GM19452 (cell line): ENCODE data around the gene ATRIP.

Experiments used
- ATAC-seq: cut with Tn5 transposase; IDR thresholded peaks from one replicate; pipeline ENCODE4 v1.9.1; 2021; ENCODE audit not compliant: unreplicated experiment

ATRIP gene

DNA sequence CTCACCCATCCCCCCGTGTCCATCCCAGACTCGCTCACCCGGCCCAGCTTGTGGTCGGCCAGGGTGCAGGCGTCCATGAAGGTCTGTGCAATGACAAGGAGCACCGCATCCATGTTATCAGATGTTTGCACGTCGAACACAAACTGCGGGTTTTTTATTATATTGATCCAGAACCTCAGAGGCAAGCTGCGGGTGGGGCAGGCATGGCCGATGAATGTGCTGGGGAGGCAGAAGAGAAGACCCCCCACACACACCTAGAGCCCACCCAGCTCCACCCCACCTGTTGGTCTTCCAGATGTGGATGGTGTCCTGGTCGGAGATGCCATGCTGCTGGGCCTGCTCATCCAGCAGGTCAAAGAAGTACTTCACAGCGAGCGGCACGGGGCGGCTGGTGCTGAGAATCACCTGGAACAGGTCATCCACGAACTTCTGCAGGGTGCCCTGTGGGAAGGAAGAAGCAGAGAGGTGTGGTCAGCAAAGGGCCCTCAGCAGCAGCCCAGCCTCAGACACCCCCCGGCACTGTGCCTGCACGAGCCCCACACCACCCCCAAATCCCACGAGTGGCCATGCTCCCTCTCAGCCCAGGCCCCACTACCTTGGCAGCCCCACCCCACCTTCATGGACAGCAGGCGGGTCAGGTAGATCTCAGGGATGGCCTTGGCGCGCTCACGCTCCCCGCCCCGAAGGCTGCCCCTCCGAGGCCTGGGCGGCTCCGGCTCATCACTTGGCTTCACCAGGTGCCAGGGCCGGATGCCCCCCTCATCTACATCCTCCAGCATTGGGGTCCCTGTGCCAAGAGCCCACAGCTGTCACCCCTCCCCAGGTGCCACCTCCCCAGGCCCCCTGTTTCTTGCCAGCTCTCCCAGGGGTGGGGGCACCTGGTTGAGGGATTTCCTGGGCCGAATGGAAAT is 37.0 kb upstream of the ATRIP start:
- ATAC-seq, result no peak

DNA sequence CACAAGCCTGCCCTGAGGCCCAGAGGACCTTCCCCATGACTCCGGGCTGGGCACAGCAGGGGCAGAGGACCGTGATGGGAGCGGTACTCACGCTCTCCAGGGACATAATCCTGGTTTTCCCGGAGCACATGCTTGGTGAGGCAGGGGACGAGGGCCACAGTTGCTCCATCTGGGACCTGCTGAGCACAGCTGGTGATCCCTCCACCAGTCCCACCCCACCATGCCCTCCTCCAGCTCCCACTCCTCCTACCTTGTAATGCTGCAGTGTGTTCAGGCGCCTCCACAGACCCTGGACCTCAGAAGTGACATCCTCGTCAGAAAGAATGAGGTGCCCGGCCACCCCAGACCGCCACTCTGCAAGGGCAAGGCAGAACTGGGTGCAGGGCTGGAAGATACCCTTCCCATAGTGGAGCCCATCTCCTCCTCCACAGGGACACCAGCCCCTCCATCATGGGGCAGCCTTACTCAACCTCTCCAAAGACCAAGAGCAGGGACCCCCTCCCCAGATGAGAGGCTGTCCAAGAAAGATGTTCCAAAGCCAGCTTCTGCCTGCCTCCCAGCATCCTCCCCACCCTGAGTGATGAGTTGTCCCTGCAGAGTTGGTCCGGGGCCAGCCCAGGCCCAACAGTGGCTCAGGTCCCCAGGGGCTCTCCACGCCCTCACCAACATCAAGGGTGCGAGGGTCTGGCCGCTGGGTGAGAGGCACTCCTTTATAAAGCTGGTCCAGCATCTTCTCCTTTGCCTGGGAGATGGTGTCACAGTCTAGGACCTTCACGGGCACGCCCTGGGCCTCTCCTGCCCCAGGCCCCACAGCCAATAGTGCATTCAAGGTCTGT is 36.1 kb upstream of the ATRIP start:
- ATAC-seq, result no peak

DNA sequence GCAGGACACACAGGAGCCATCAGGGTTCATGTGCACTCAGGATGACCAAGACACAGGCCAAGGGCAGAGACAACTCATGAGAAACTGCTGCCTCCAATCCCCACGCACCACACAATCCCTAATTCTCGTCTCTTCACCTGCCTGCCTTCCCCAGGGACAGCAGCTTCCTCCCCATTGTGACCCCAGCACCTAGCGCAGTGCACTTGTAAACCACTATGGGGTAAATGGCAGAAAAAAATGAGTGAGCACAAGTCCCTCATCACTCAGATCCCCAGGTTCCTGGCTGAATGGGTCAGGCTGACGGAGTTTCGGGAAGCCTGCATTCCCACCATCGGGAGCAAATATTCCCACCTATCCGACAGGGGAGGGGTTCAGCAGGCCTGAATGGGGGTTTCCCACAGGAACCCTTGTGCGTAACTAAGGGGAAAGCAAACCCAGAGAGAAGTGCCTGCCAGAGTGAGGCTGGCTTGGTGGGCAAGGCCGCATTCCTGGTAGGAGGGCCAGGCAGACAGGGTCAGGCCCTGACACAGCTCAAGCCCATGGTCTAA is 35.4 kb upstream of the ATRIP start:
- ATAC-seq, result no peak

DNA sequence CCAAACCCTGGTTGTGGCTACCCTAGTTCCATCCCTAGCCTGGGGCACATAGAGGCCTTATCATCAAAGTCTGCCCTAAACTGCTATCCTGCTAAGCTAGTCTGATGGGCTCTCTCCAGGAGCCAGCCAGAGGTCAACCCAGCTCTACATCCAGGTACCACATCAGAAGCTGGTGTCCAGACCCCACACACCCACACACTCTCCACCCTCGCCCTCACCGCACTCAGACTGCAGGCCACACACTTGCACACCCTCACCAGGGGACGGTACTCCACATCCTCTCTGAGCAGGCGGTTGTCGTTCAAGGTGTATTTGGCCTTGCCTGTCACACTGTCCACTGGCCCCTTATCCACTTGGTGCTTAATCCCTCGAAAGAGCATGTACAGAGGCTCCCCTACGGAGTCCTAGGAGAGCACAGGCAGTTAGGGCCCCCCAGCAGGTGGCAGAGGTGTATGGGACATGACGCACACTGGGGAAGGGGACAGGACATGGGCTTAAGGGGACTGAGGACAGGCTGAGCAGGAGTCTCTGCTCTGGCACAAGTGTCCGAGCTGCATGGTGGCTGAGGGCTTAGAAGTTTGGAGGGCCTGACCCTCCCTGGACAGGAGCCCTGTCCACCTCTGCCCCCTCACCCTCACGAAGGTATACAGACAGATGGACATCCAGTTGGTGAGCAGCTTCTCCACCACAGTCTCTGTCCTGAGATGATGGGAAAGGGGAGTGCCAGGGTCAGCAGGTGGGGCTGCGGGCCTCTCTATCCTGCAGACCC is 34.7 kb upstream of the ATRIP start:
- no peak for ATAC-seq

DNA sequence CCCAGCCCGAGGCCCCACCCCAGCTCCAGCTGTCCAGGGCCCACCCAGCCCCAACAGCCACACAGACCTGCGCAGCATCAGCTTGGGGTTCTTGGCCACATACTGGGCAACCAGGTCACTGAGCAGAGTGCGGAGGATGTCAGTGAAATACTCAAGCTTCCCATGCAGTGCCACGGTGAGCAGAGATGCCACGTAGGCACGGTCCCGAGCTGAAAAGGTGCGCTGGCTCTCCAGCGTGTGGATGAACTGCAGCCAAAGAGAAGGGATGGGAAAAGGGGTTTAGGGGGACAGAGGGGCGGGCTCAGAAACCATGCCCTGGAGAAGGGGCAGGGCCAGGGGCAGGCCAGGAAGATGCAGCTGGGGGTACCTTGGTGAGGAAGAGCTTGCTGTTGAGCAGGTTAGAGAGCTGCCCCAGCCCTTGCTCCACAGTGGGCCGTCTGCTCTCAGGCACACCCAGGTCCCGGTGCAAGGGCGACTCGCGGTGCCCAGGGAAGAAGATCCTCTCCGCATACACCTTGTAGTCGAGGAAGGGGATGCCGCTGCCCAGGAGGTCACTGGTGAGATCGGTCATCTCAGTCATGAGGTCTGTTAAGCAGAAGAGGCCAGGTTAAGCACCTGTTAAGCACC is 34.0 kb upstream of the ATRIP start:
- ATAC-seq, result no peak

DNA sequence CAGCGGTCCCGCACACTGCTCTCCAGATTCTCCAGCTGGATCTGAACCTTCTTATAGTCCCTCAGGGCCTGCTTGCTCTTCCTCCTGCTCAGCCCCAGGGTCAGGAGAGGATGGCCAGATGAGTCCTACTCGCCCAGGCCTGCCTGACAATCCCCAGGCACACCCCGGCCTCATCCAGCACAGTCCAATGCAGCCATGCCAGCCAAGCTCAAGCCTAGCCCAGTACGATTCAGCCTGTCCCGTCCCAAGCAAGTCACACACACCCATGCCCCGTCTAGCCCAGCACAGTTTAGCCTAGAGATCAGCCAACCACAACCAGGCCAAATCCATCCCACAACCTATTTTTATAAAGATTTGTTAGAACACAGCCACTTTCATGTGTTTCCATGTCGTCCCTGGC is 33.5 kb upstream of the ATRIP start:
- ATAC-seq, result no peak

DNA sequence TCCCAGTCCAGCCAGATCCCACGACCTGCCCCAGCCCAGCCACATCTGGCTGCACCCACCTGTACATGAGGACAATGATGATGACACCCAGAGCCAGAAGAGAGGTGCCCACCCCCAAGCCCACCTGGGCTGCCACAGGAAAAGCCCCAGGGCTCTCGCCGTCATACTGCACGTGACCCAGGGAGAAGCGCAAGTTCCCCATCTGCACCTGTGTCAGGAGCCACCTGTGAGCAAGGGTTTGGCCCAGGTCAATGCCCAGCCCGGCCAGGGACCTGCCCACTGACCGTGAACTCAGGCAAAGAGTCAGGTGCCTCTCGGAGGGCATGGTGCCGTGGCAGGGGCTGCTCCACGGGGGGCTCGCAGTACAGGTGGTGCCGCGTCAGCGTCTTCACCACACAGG is 32.9 kb upstream of the ATRIP start:
- ATAC-seq, result no peak

DNA sequence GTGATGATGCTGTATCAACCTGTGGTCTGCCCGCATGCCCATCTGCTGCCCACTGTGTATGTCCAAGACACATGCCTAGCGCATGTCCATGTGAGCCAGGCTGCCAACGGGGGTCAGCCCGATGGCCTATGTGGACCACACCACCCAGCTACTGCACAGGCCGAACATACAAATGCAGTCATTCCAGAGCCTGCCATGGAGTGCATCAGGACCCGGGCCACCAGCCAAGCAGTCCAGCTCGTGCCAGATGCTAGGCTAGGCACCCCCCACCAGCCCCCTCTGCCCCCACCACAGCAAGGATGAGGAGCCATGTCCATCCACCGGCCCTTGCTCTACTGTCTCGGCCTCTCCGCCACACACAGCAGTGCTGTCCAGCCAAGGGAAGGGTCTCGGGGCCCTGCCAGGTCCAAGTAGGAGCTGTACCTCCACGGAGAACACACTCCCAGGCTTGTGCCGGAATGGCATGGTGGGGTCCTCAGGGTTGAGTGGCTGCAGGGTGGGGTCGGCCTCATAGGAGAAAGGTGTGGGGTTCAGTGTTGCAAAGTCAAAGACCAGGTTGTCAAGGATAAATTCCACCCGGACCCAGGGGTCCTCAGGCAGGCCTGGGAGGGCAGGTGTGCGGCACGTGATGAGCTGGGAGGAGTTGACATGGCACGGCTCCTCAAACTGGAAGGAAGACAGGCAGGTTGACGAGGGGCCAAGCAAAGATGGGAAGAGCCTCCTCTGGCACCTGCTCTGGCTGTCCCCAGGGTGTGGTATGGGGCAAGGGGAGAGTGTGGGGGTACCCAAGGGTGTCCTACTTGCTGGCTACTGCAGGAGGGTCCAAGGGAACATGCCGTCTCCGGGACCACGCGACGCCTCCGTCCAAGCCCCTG is 31.9 kb upstream of the ATRIP start:
- ATAC-seq, result no peak

DNA sequence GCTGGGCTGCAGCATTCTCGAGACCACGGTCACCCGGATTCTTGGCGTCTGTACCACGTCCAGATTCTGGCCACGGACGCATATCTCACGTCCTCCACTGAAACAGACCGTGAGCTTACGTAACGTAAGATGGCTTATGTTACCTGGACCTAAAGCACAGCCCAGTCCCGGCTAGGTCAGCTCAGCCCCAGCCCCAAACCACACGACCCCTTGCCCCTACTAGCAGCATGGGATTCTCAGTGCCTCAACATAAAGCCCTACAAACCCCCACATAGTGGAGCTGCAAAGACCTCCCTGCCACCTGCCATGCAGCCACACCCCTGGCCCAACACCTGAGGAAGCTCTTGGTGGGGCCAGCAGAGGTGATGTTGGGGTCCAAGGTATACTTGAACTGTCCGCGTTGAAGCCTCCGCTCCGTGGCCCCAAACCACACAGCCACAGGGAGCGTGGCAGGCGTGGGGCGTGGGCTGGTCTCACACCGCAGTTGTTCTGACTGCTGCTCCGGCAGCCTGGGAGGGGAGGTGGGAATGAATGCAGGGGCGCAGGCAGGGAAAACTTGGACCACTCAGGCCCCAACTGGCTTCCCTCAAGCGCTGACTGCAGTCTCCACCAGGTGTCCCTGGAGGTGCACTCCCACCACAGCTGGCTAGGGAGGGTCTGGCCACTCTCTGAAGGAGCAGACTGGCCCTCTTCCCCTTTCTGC is 31.1 kb upstream of the ATRIP start:
- ATAC-seq, result no peak

DNA sequence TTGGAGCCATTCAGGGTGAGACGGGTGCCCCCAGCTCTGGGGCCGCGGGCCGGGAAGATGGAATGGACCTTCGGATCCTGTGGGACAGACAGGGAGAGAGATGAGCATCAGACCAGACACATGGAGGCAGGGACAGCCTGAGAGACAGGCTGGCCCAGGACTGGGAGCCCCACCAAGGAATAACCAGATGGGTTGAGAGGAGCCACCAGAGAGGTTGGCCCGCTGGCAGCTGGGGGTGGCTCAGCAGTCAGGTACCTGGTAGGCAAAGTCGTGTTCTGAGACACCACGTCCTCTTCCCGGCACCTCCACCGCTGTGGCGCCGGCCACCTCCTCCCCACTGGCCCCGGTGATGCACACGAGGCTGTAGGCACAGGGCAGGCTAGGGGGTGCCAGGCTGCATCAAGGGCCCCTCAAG is 30.4 kb upstream of the ATRIP start:
- no peak for ATAC-seq

DNA sequence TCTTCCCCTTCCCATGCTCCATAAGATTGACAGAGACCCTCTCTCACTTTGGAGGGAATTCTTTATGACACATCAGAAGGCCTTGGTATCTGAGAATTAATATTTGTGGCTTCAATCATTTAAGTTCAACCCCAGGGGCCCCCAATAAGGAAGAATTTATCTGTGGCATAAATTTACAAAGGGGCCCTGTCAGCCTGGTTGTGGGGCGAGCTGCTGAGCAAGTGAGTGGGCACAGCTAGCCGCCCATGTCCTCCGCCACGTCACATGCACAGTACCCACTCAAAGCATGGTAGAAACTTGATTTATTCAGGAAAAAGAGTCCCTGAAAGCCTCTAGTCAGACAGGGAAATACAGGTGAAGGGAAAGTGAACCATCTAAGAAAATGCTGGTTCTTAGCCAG is 30.0 kb upstream of the ATRIP start:
- no peak for ATAC-seq

DNA sequence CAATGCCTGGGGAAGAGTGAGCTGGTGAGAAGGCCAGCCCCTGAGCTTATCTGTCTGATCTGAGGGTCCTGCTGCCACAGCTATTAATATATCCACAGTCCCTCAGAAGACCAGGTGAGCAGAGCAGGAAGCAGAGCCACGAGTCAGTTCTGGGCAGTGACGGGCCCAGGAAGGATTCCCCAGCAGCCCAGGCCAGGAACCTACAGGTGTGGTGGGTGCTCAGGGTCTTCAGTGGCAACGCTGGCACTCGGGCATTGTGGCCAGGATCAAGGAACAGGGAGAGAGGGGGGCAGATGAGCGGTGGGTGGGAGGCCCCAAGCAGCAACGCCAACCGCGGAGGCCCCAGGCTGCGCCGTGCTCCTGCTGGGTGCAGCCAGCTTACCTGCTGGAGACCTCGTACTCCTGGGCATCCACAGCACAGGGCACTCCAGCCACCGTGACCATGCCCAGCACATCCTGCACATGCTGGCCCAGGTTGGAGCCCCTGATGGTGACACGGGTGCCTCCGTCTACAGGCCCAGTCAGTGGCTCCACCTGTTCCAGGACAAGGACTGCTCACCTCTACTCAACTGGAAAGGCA is 28.9 kb upstream of the ATRIP start:
- ATAC-seq, result no peak

DNA sequence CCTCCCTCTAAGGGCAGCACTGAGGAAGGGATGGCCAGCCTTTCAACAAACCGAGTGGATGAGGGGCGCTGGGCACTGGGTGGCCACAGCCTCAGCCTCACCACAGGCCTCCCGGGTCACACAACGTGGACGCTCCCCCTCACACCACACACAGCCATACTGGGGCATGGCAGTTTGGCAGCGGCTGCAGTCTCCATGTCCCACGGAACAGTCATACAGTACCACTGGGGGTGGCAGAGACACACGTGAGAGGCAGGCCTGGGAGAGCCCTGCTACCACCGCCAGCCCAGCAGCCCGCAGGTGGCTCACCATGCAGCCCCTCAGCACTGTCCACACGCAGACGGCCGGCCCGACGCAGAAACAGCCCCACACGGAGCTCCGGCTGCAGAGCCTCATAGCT is 28.4 kb upstream of the ATRIP start:
- ATAC-seq, result no peak

DNA sequence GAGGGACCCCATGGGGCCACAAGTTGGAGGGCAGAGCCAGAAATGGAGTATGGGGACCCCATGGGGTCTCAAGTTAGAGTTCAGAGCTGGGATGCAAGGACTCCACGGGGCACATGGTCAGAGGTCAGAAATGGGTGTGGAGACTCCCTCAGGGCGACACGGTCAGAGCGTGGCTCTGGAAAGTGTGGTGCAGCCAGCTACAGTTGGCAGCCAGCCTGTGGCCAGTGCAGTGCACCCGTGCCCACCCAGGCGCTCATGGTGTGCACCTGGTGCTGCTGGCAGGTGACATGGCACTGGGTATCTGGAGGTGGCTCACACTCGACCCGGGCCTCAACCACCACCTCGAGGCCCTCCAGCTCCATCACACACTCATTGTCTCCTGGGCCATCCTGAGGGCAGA is 27.9 kb upstream of the ATRIP start:
- ATAC-seq, result no peak

DNA sequence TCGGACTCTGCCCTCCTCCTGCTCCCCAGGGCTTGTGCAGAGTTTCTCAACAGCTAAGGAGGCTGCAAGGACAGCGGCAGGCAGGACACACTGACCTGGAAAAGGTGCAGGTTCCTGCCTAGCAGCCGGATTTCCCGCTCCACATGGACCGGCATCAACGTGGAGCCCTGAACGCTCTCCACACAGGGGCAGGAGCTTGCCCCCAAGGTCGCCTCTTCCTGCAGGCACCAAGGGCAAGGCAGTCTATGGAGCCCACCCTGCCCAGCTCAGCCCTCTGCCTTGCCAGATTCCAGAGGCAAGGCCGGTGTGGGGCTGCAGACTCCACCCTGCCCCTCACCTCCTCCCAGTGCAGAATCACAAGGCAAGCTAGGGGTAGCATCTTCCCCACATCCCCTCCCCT is 27.4 kb upstream of the ATRIP start:
- ATAC-seq, result no peak

DNA sequence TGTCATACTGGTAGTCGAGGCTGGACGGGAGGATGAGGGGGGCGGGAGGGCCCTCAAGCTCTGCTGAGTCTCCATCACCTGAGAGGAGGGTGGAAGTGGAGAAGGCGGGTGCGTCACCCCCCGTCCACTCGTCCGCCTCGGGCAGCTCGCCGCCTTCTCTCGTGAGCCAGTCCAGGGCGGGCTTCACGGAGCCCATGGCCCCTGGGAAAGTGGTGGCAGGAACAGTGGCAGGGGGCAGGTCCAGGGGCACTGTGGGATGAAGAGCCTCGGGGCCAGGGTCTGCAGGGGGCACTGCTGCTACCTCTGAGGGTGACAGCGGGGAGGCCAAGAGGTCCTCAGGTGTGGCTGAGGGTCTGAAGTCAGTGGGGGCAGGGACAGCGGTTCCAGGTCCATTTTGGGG is 26.9 kb upstream of the ATRIP start:
- no peak for ATAC-seq

DNA sequence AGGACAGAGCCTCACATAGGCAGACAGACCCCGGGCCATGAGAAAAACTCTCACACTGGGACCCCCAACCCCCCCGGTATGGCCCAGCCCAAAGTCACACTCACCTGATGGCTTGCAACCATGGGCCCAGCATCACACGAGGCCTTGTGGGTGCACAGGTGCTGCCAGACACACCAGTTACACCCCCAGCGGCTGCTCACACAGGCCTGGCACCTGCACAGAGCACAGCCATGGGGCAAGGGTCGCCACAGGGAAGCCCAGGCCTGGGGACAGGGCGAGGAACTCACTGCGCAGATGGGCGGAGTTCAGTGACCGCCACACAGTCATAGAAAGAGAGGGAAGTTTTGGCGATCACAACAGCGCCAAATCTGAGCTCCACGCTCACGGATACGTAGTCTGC is 26.0 kb upstream of the ATRIP start:
- no peak for ATAC-seq

DNA sequence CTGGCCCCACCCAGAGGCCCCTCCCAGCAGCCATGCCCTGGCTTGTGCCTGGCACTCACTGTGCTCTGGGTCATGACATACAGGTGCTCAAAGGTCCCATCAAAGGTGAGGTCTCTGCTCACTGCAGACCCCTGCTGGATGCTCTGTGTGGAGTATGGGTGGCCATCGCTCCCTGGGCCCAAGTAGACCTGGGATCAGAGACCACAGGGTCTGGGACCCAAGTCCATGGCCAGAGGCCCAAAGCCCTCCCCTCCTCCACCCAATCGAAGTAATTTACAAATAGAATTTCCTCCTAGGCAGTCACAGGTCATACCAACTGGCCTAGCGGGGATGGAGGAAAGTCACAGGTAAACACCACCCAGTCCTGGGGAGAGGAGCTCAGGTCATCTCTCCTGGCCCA is 24.3 kb upstream of the ATRIP start:
- no peak for ATAC-seq

DNA sequence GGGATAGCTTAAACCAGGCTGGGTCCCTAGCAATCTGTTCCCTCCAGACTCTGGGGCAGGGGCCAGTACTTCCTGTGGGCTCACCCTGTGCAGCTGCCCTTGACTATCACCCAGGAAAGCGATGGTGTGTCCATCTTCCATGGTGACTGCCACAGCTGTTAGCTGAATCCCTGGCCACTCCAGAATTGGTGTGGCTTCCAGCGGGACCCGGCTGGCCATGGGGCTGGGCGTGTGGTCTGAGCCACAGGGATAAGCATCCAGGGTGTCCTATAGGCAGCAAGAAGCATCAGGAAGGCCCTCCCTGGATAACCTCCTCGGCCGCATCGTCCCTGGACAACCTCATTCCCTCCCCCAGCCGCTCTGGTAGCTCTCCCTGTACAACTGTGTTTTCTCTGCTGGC is 23.9 kb upstream of the ATRIP start:
- no peak for ATAC-seq
